A549 (cell line): ENCODE results near the gene RIPOR2. TPM values are rescaled to one million over a fixed set of nuclear protein-coding genes. Genes with fewer than 3 reads are reported as not detected.

Experiments used
- ATAC-seq, 2 experiments: fragments of 200-7000 bp in 1 of 2; fragments of >200 bp in 1 of 2; cut with Nextera tagmentation in 1 of 2; cut with Tn5 transposase in 1 of 2; 3 replicates each; pipeline versions ENCODE4 v1.8.0 to v1.9.1; 2018 to 2020; ENCODE audit warnings: mild to moderate bottlenecking in 1 of 2, moderate library complexity in 1 of 2
- CTCF ChIA-PET: fragments of 300-600 bp; sonication (Branson Sonifier 250); formaldehyde crosslinking; extraction: SDS; loops from one replicate; lab custom pipeline; 2021; ENCODE audit warnings: antibody characterized with exemption, inconsistent platforms; lab: Yijun Ruan, JAX
- POLR2A ChIA-PET: fragments of 350-600 bp; formaldehyde crosslinking; extraction: SDS; loops from one replicate; lab custom pipeline; 2021; ENCODE audit warnings: antibody characterized with exemption, inconsistent platforms; lab: Yijun Ruan, JAX
- DNase-seq, 2 experiments: peaks; one replicate each; pipeline versions ENCODE4 v3.0.0 to v3.0.0-alpha.2; 2011 to 2016; ENCODE audit warnings: low read depth in 1 of 2, low spot score in 1 of 2
- FAIRE-seq: peaks from 2 replicates; lab custom pipeline; 2011; peaks lifted over from hg19 to GRCh38; lab: Jason Lieb, UNC
- H3K27ac ChIP-seq, 2 experiments: fragments of >200 bp; sonication (Bioruptor Twin); formaldehyde crosslinking; 3 replicates each; pipeline ENCODE4 v1.5.1; 2016 to 2017
- H3K4me1 ChIP-seq: fragments of >200 bp; sonication (Bioruptor Twin); formaldehyde crosslinking; 3 replicates; pipeline ENCODE4 v1.6.1; 2016
- H3K4me2 ChIP-seq: fragments of >200 bp; sonication (Bioruptor Twin); formaldehyde crosslinking; 3 replicates; pipeline ENCODE4 v1.6.1; 2016
- H3K4me3 ChIP-seq: fragments of >200 bp; sonication (Bioruptor Twin); formaldehyde crosslinking; 3 replicates; pipeline ENCODE4 v1.5.1; 2016
- H3K9me3 ChIP-seq: fragments of >200 bp; sonication (Bioruptor Twin); formaldehyde crosslinking; 3 replicates; pipeline ENCODE4 v1.6.1; 2016
- BHLHE40 ChIP-seq: IDR thresholded peaks from 2 replicates; pipeline ENCODE4 v1.6.1; 2012; ENCODE audit warnings: low read depth, low read length, inconsistent platforms
- EHMT2 ChIP-seq: fragments of 200-600 bp; sonication (generic); IDR thresholded peaks from 2 replicates; pipeline ENCODE4 v1.6.1; 2016; ENCODE audit warnings: antibody characterized with exemption, low read depth, mild to moderate bottlenecking, moderate library complexity
- FOSL2 ChIP-seq, 2 experiments: fragments of 450-650 bp in 1 of 2; fragments of >200 bp in 1 of 2; sonication (Bioruptor Twin) in 1 of 2; formaldehyde crosslinking; IDR thresholded peaks; 2 replicates each; pipeline versions ENCODE4 v1.5.0 to v1.6.1; 2016 to 2020; ENCODE audit warnings: mild to moderate bottlenecking in 1 of 2, moderate library complexity in 1 of 2
- HDAC2 ChIP-seq: fragments of 200-600 bp; sonication (generic); IDR thresholded peaks from 2 replicates; pipeline ENCODE4 v1.6.1; 2016
- HES2 ChIP-seq: fragments of >200 bp; sonication (Bioruptor Twin); formaldehyde crosslinking; IDR thresholded peaks from 2 replicates; pipeline ENCODE4 v1.6.1; 2016
- HOXB5 ChIP-seq: fragments of 250-450 bp; sonication (Bioruptor Pico); IDR thresholded peaks from 2 replicates; pipeline ENCODE4 v1.5.0; 2020; ENCODE audit warnings: mild to moderate bottlenecking, moderate library complexity
- JUN ChIP-seq, 2 experiments: fragments of >200 bp; sonication (Bioruptor Twin); formaldehyde crosslinking; IDR thresholded peaks; 2 replicates in 1 of 2; 3 replicates in 1 of 2; pipeline ENCODE4 v1.6.1; 2016 to 2017
- KDM1A ChIP-seq: fragments of 200-600 bp; sonication (generic); IDR thresholded peaks from 2 replicates; pipeline ENCODE4 v1.6.1; 2016; ENCODE audit warnings: low read depth, mild to moderate bottlenecking
- MYC ChIP-seq: IDR thresholded peaks from 2 replicates; pipeline ENCODE4 v1.6.1; 2012; ENCODE audit warnings: mild to moderate bottlenecking, inconsistent platforms, low read length, improper control_type of control experiment, borderline replicate concordance
- PBX3 ChIP-seq: IDR thresholded peaks from 2 replicates; pipeline ENCODE4 v1.6.1; 2012
- RARB ChIP-seq: fragments of 250-450 bp; sonication (Bioruptor Pico); IDR thresholded peaks from 2 replicates; pipeline ENCODE4 v1.8.0; 2021; ENCODE audit warnings: mild to moderate bottlenecking, moderate library complexity
- RNF2 ChIP-seq: fragments of 200-600 bp; sonication (generic); IDR thresholded peaks from 2 replicates; pipeline ENCODE4 v1.6.1; 2016; ENCODE audit warnings: low read depth, mild to moderate bottlenecking, antibody characterized with exemption, moderate library complexity, borderline replicate concordance
- SREBF2 ChIP-seq: fragments of 450-650 bp; IDR thresholded peaks from 2 replicates; pipeline ENCODE4 v1.6.1; 2014; ENCODE audit warnings: mild to moderate bottlenecking, moderate library complexity
- TFCP2L1 ChIP-seq: fragments of 250-450 bp; sonication (Bioruptor Pico); IDR thresholded peaks from 2 replicates; pipeline ENCODE4 v1.5.0; 2021; ENCODE audit warnings: mild to moderate bottlenecking
- ZC3H11A ChIP-seq: fragments of 450-650 bp; IDR thresholded peaks from 2 replicates; pipeline ENCODE4 v1.6.1; 2014; ENCODE audit warnings: antibody characterized with exemption, mild to moderate bottlenecking
- ZSCAN20 ChIP-seq: fragments of 250-450 bp; sonication (Bioruptor Pico); IDR thresholded peaks from 2 replicates; pipeline ENCODE4 v1.8.0; 2022; ENCODE audit warnings: mild to moderate bottlenecking, moderate library complexity
- WGBS: methylation state at CpG from one replicate; pipeline ENCODE4 v1.1.6; 2017; ENCODE audit errors: missing lambda C conversion rate; 5-methylcytosine and 5-hydroxymethylcytosine counted together
- polyA plus RNA-seq, 4 experiments: library from polyadenylated mRNA; depleted of rRNA in 3 of 4; stranded (reverse); fragments of >200 nt; fragmentation: RNase III in 1 of 4; extraction: RNeasy Plus Mini Kit Qiagen cat#74134 plus additional on column Dnase treatment in 1 of 4; gene quantifications; 2 replicates in 3 of 4; 3 replicates in 1 of 4; pipeline ENCODE4 v1.2.3, GENCODE V29; 2011 to 2017
- TF ChIP-seq, protein P1 (sequence below): fragments of 450-650 bp; IDR thresholded peaks from 2 replicates; pipeline ENCODE4 v1.6.1; 2014; ENCODE audit warnings: antibody characterized with exemption
- TF ChIP-seq, protein P2 (sequence below): IDR thresholded peaks from 2 replicates; pipeline ENCODE4 v1.6.1; 2012; ENCODE audit warnings: low read depth, borderline replicate concordance
- TF ChIP-seq, protein P3 (sequence below): fragments of >200 bp; sonication (Bioruptor Twin); formaldehyde crosslinking; IDR thresholded peaks from 3 replicates; pipeline ENCODE4 v1.6.1; 2016

RIPOR2 gene
- polyA plus RNA-seq, 2 of the 4 experiments (the other 2 are of a cell fraction): 0.01 TPM; not detected in 1

GRCh38 chr6:24930431-24930871 lies 5.3 kb downstream of the RIPOR2 start:
- no peak overlapping the region for H3K4me3 ChIP-seq
- CTCF ChIA-PET: no interaction called here
- POLR2A ChIA-PET: no interaction called here
- no peaks in the 10 kb centered on the region for H3K4me1 ChIP-seq
- H3K4me2 ChIP-seq: no peak overlapping the region
- no peak overlapping the region for H3K27ac ChIP-seq
- FAIRE-seq: no peak
- DNase-seq: no peak
- TF ChIP-seq SREBF2 (no peak), HOXB5 (CRISPR knock-in tag) (no peak)
- no peaks in the 10 kb centered on the region for H3K9me3 ChIP-seq
- 0% methylated on average over 2 of the region's 2 CpGs for WGBS
- ATAC-seq: no peak

DNA sequence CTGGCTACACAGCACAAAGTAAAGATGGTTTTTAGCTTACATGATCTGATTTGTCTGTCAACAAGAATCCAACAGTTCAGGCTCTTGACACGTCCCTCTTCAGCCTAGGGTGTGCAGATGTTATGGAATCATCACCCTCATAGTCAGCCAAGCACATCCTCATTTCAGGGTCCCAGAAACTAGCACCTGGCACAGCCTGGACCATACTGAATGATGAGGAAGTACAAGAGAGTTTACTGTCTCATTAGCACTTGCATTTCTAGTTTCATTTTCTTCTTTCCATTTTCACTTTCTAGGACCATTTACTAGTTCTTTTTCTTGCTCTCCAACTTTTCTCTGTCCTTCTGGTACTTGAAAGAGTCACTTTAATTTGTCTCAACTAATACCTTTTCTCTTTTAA lies 6.5 kb downstream of the RIPOR2 start:
- ATAC-seq (no peak), FAIRE-seq (no peak), DNase-seq (no peak)
- H3K27ac ChIP-seq: no peak overlapping the region
- H3K9me3 ChIP-seq: no peaks in the 10 kb centered on the region
- H3K4me3 ChIP-seq: no peak overlapping the region
- ChIA-PET CTCF (no interaction called here), POLR2A (no interaction called here)
- TF ChIP-seq EHMT2 (no peak), RARB (no peak), FOSL2 (IDR thresholded peaks at IDR 0.05) (no peak), FOSL2 (CRISPR knock-in tag; IDR thresholded peaks at IDR 0.05) (no peak), KDM1A (no peak), ZC3H11A (no peak)
- TF ChIP-seq, protein P1, sequence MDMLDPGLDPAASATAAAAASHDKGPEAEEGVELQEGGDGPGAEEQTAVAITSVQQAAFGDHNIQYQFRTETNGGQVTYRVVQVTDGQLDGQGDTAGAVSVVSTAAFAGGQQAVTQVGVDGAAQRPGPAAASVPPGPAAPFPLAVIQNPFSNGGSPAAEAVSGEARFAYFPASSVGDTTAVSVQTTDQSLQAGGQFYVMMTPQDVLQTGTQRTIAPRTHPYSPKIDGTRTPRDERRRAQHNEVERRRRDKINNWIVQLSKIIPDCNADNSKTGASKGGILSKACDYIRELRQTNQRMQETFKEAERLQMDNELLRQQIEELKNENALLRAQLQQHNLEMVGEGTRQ: no peak
- no peak overlapping the region for H3K4me2 ChIP-seq
- WGBS: 23% methylated on average over 1 of the region's 1 CpG
- H3K4me1 ChIP-seq: no peaks in the 10 kb centered on the region

GRCh38 chr6:24927985-24928745 lies 7.6 kb downstream of the RIPOR2 start:
- no peak overlapping the region for H3K4me2 ChIP-seq
- POLR2A ChIA-PET: no interaction called here
- no peak for FAIRE-seq
- no peak overlapping the region for H3K27ac ChIP-seq
- CTCF ChIA-PET: no interaction called here
- H3K9me3 ChIP-seq: no peaks in the 10 kb centered on the region
- no peak for DNase-seq
- WGBS: 47% methylated on average over 6 of the region's 6 CpGs
- ATAC-seq: no peak
- no peaks in the 10 kb centered on the region for H3K4me1 ChIP-seq
- no peak for TF ChIP-seq TFCP2L1 (CRISPR knock-in tag)
- no peak for TF ChIP-seq ZSCAN20 (CRISPR knock-in tag)
- TF ChIP-seq, protein P2, sequence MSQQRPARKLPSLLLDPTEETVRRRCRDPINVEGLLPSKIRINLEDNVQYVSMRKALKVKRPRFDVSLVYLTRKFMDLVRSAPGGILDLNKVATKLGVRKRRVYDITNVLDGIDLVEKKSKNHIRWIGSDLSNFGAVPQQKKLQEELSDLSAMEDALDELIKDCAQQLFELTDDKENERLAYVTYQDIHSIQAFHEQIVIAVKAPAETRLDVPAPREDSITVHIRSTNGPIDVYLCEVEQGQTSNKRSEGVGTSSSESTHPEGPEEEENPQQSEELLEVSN: no peak
- TF ChIP-seq BHLHE40: no peak
- TF ChIP-seq HDAC2: no peak
- no peak for TF ChIP-seq JUN (IDR thresholded peaks at IDR 0.05)
- TF ChIP-seq RNF2: no peak
- no peak for TF ChIP-seq HES2
- TF ChIP-seq PBX3: no peak
- TF ChIP-seq, protein P3, sequence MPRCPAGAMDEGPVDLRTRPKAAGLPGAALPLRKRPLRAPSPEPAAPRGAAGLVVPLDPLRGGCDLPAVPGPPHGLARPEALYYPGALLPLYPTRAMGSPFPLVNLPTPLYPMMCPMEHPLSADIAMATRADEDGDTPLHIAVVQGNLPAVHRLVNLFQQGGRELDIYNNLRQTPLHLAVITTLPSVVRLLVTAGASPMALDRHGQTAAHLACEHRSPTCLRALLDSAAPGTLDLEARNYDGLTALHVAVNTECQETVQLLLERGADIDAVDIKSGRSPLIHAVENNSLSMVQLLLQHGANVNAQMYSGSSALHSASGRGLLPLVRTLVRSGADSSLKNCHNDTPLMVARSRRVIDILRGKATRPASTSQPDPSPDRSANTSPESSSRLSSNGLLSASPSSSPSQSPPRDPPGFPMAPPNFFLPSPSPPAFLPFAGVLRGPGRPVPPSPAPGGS: no peak
- no peak for TF ChIP-seq MYC
- no peak overlapping the region for H3K4me3 ChIP-seq
